ENCODE data around the gene RHOBTB1. TPM values are rescaled to one million over a fixed set of nuclear protein-coding genes. Genes with fewer than 3 reads are reported as not detected.
"Not testable (repeated sequence)": the region's sequence is repeated elsewhere in the genome, so short reads cannot be mapped to it uniquely, and the experiment has no call there.

The RHOBTB1 gene
- total RNA-seq (2014; rRNA removed; shearing (Covaris generic)), result 14.8 and 16.5 TPM in 2 replicates
- 9.2 and 9.6 TPM in 2 replicates for polyA plus RNA-seq (2014; cell fraction: nucleus; rRNA removed)

- DNase-seq (ENCODE audit: extremely low read depth, low read depth), result peak; percentile 69
Observed at GRCh38 chr10:60944058-60944909, at the start of gene RHOBTB1. Gene RHOBTB1, minus strand, starts transcription at chr10:60944185. Its CDS starts 32,643 bp downstream, at chr10:60911542.

- DNase-seq (ENCODE audit: extremely low read depth, low read depth), result no peak
Observed at GRCh38 chr10:60992636-60993035, 48.7 kb upstream of the RHOBTB1 start.

GRCh38 chr10:60990663-60991062 is 46.7 kb upstream of the RHOBTB1 start:
- no peak for DNase-seq (ENCODE audit: extremely low read depth, low read depth)

GRCh38 chr10:60989400-60989876 is 45.5 kb upstream of the RHOBTB1 start:
- no peak for DNase-seq (ENCODE audit: extremely low read depth, low read depth)

GRCh38 chr10:60986791-60987190 is 42.8 kb upstream of the RHOBTB1 start:
- no peak for DNase-seq (ENCODE audit: extremely low read depth, low read depth)

GRCh38 chr10:60985951-60986350 is 42.0 kb upstream of the RHOBTB1 start:
- DNase-seq (ENCODE audit: extremely low read depth, low read depth), result no peak

GRCh38 chr10:60980997-60981396 is 37.0 kb upstream of the RHOBTB1 start:
- no peak for DNase-seq (ENCODE audit: extremely low read depth, low read depth)

GRCh38 chr10:60979667-60980104 is 35.7 kb upstream of the RHOBTB1 start:
- DNase-seq (ENCODE audit: extremely low read depth, low read depth), result no peak

- DNase-seq (ENCODE audit: extremely low read depth, low read depth), result no peak
Observed at GRCh38 chr10:60978287-60979115, 34.5 kb upstream of the RHOBTB1 start.

GRCh38 chr10:60977161-60978122 is 33.5 kb upstream of the RHOBTB1 start:
- no peak for DNase-seq (ENCODE audit: extremely low read depth, low read depth)

- DNase-seq (ENCODE audit: extremely low read depth, low read depth), result no peak
Observed at GRCh38 chr10:60976687-60977086, 32.7 kb upstream of the RHOBTB1 start.

GRCh38 chr10:60975716-60976115 is 31.7 kb upstream of the RHOBTB1 start:
- no peak for DNase-seq (ENCODE audit: extremely low read depth, low read depth)

GRCh38 chr10:60974463-60975149 is 30.6 kb upstream of the RHOBTB1 start:
- no peak for DNase-seq (ENCODE audit: extremely low read depth, low read depth)

GRCh38 chr10:60973086-60973485 is 29.1 kb upstream of the RHOBTB1 start:
- DNase-seq (ENCODE audit: extremely low read depth, low read depth), result no peak

- not testable (repeated sequence) for DNase-seq (ENCODE audit: extremely low read depth, low read depth)
Observed at GRCh38 chr10:60972181-60972580, 28.2 kb upstream of the RHOBTB1 start.

GRCh38 chr10:60970526-60970925 is 26.5 kb upstream of the RHOBTB1 start:
- DNase-seq (ENCODE audit: extremely low read depth, low read depth), result no peak

GRCh38 chr10:60968504-60968903 is 24.5 kb upstream of the RHOBTB1 start:
- no peak for DNase-seq (ENCODE audit: extremely low read depth, low read depth)

- no peak for DNase-seq (ENCODE audit: extremely low read depth, low read depth)
Observed at GRCh38 chr10:60967854-60968484, 24.0 kb upstream of the RHOBTB1 start.

GRCh38 chr10:60967260-60967659 is 23.3 kb upstream of the RHOBTB1 start:
- DNase-seq (ENCODE audit: extremely low read depth, low read depth), result no peak
